IMR-90 (cell line): ENCODE results near the gene CDC37L1. TPM values are rescaled to one million over a fixed set of nuclear protein-coding genes. Genes with fewer than 3 reads are reported as not detected.

Experiments used
- ATAC-seq: fragments of 200-7000 bp; cut with Tn5 transposase; 2 replicates; pipeline ENCODE4 v1.9.1; 2020; ENCODE audit warnings: low read depth, mild to moderate bottlenecking, moderate library complexity
- BruUV-seq: library from RNA; stranded (reverse); fragments of 400-500 nt; replicated peaks from 2 replicates; lab custom pipeline; 2021; lab: Mats Ljungman, UMichigan
- CTCF ChIA-PET: fragments of 300-600 bp; formaldehyde crosslinking; extraction: SDS; loops from one replicate; lab custom pipeline; 2021; ENCODE audit warnings: antibody characterized with exemption; lab: Yijun Ruan, JAX
- POLR2A ChIA-PET: fragments of 300-600 bp; sonication (Branson Sonifier 250); formaldehyde crosslinking; loops from one replicate; lab custom pipeline; 2022; ENCODE audit warnings: antibody characterized with exemption; ENCODE audit not compliant: unreplicated experiment; lab: Charles Lee
- DNase-seq: peaks from one replicate; pipeline ENCODE4 v3.0.0; 2013
- H2AFZ ChIP-seq: replicated peaks from 2 replicates; pipeline ENCODE3; 2013; ENCODE audit warnings: low read length, mild to moderate bottlenecking; ENCODE audit not compliant: poor library complexity
- H2AK5ac ChIP-seq: 2 replicates; pipeline ENCODE4 v1.6.1; 2013; ENCODE audit warnings: low read depth, low read length, inconsistent platforms
- H2AK9ac ChIP-seq: replicated peaks from 2 replicates; pipeline ENCODE3; 2013; ENCODE audit warnings: mild to moderate bottlenecking, low read depth, low read length, moderate library complexity; ENCODE audit not compliant: poor library complexity
- H2BK120ac ChIP-seq: 2 replicates; pipeline ENCODE4 v1.6.1; 2013; ENCODE audit warnings: low read depth, low read length, inconsistent platforms
- H2BK15ac ChIP-seq: 3 replicates; pipeline ENCODE4 v1.6.1; 2013; ENCODE audit warnings: low read depth, low read length, inconsistent platforms
- H2BK20ac ChIP-seq: 2 replicates; pipeline ENCODE4 v1.6.1; 2013; ENCODE audit warnings: low read depth, mild to moderate bottlenecking, inconsistent platforms, low read length, moderate library complexity
- H2BK5ac ChIP-seq: 2 replicates; pipeline ENCODE4 v1.6.1; 2013; ENCODE audit warnings: mild to moderate bottlenecking, low read depth, low read length, inconsistent platforms; ENCODE audit not compliant: poor library complexity, severe bottlenecking
- H3K14ac ChIP-seq: replicated peaks from 2 replicates; pipeline ENCODE4 v1.6.1; 2013; ENCODE audit warnings: low read depth, low read length, inconsistent platforms
- H3K18ac ChIP-seq: 2 replicates; pipeline ENCODE4 v1.6.1; 2013; ENCODE audit warnings: low read depth, low read length, control low read depth
- H3K23ac ChIP-seq: 2 replicates; pipeline ENCODE4 v1.6.1; 2013; ENCODE audit warnings: low read depth, low read length, inconsistent platforms
- H3K27ac ChIP-seq: 2 replicates; pipeline ENCODE4 v1.5.1; 2013; ENCODE audit warnings: mild to moderate bottlenecking, control low read depth, low read length; ENCODE audit not compliant: insufficient read depth
- H3K27me3 ChIP-seq: 2 replicates; pipeline ENCODE4 v1.6.1; 2013; ENCODE audit warnings: low read length; ENCODE audit not compliant: control insufficient read depth, insufficient read depth
- H3K36me3 ChIP-seq: 2 replicates; pipeline ENCODE4 v1.6.1; 2013; ENCODE audit warnings: low read length, mixed read lengths; ENCODE audit not compliant: control insufficient read depth, insufficient read depth
- H3K4ac ChIP-seq: 2 replicates; pipeline ENCODE4 v1.6.1; 2013; ENCODE audit warnings: low read depth, low read length, inconsistent platforms
- H3K4me1 ChIP-seq: 2 replicates; pipeline ENCODE4 v1.6.1; 2013; ENCODE audit warnings: low read length, mixed read lengths; ENCODE audit not compliant: control insufficient read depth, insufficient read depth
- H3K4me2 ChIP-seq: 2 replicates; pipeline ENCODE4 v1.6.1; 2013; ENCODE audit warnings: low read depth, mild to moderate bottlenecking, control low read depth, low read length, moderate library complexity
- H3K4me3 ChIP-seq: 2 replicates; pipeline ENCODE4 v1.5.1; 2013; ENCODE audit warnings: low read depth, mild to moderate bottlenecking, control low read depth, low read length, moderate library complexity; ENCODE audit not compliant: insufficient read depth
- H3K56ac ChIP-seq: 2 replicates; pipeline ENCODE4 v1.6.1; 2013; ENCODE audit warnings: low read length, inconsistent platforms; ENCODE audit not compliant: insufficient read depth; ENCODE audit errors: extremely low read depth
- H3K79me1 ChIP-seq, 2 experiments: 2 replicates each; pipeline ENCODE4 v1.6.1; 2013; ENCODE audit warnings: low read length in 2 of 2, inconsistent platforms in 1 of 2, low read depth in 1 of 2
- H3K9ac ChIP-seq: 2 replicates; pipeline ENCODE4 v1.6.1; 2013; ENCODE audit warnings: low read depth, low read length, control low read depth
- H3K9me1 ChIP-seq: 2 replicates; pipeline ENCODE4 v1.6.1; 2013; ENCODE audit warnings: low read length, inconsistent platforms; ENCODE audit not compliant: insufficient read depth
- H3K9me3 ChIP-seq: 2 replicates; pipeline ENCODE4 v1.6.1; 2013; ENCODE audit warnings: low read length; ENCODE audit not compliant: control insufficient read depth, insufficient read depth
- H4K20me1 ChIP-seq: 2 replicates; pipeline ENCODE4 v1.6.1; 2013; ENCODE audit warnings: low read length, inconsistent platforms; ENCODE audit not compliant: insufficient read depth
- H4K5ac ChIP-seq: 2 replicates; pipeline ENCODE4 v1.6.1; 2013; ENCODE audit warnings: mild to moderate bottlenecking, low read depth, low read length, control low read depth
- H4K8ac ChIP-seq, 2 experiments: 2 replicates each; pipeline ENCODE4 v1.6.1; 2013; ENCODE audit warnings: low read depth in 2 of 2, low read length in 2 of 2, control low read depth in 1 of 2, inconsistent platforms in 1 of 2
- H4K91ac ChIP-seq: 2 replicates; pipeline ENCODE4 v1.6.1; 2013; ENCODE audit warnings: low read depth, low read length, inconsistent platforms; ENCODE audit not compliant: insufficient read depth
- MXI1 ChIP-seq: IDR thresholded peaks from 2 replicates; pipeline ENCODE4 v1.6.1; 2012; ENCODE audit warnings: low read depth, mild to moderate bottlenecking, low read length, moderate library complexity, borderline replicate concordance
- POLR2A ChIP-seq: IDR thresholded peaks from 2 replicates; pipeline ENCODE4 v1.6.1; 2012; ENCODE audit warnings: mild to moderate bottlenecking, low read depth, low read length
- WGBS, 2 experiments: methylation state at CpG; one replicate each; pipeline versions ENCODE4 v1.1.5 to v1.1.7; 2013; ENCODE audit warnings: missing lambda C conversion rate in 2 of 2; ENCODE audit not compliant: insufficient read length in 1 of 2; ENCODE audit errors: extremely low coverage in 2 of 2; 5-methylcytosine and 5-hydroxymethylcytosine counted together
- dilution Hi-C: fragments of 300-500 bp; cut with HindIII; formaldehyde crosslinking; loops from one replicate; pipeline ENCODE4 v1.14.3; 2018; ENCODE audit warnings: low sequenced_read_pairs; ENCODE audit not compliant: unreplicated experiment
- in situ Hi-C: fragments of 300-500 bp; cut with MboI; formaldehyde crosslinking; loops from 3 replicates; pipeline ENCODE4 v1.14.3; 2019; ENCODE audit warnings: low sequenced_read_pairs, inconsistent platforms, mixed read lengths
- intact Hi-C: fragments of 100-400 bp; cut with micrococcal nuclease; formaldehyde crosslinking; loops from 2 replicates; pipeline ENCODE4 v1.10.0; 2022
- polyA plus RNA-seq, 3 experiments: library from polyadenylated mRNA; depleted of rRNA; stranded (reverse); fragments of >200 nt; gene quantifications; 2 replicates each; pipeline ENCODE4 v1.2.3, GENCODE V29; 2012; ENCODE audit warnings: low replicate concordance in 1 of 3
- total RNA-seq: library from RNA; depleted of rRNA; stranded (reverse); fragments of >200 nt; gene quantifications from 2 replicates; pipeline ENCODE4 v1.2.3, GENCODE V29; 2012

Gene CDC37L1
- total and polyA plus RNA-seq, 2 of the 4 experiments (the other 2 are of a cell fraction) = 6.6 to 7.3 TPM

DNA sequence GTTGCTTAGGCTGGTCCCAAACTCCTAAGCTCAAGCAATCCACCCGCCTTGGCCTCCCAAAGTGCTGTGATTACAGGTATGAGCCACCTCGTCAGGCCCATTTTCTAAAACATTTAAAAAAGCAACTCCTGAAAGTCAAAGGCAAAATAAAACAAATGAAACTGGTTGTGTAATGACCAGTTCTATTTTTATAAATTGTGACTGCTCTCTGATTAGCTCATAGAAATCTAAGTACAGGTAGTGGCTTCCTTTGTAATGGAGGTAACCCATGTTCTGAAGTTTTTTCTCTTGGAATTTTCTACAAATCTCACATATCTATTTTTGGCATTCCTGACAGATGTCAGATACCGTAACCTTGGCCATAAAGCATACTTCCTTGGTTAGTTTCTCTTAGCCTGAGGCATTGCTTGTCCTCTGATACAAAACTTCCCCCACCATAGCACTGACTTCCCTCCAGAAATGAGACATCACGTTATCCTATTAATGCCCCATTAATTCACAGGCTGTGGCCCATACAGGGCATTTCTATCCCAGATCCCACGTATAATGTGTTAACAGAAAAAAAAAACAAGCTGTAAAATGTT is 75.7 kb downstream of the CDC37L1 start:
- no peak overlapping the region for H2AFZ ChIP-seq
- H2AK5ac ChIP-seq = no peak overlapping the region
- TF ChIP-seq MXI1 (no peak), POLR2A (no peak)
- no peaks in the 10 kb centered on the region for H3K79me1 ChIP-seq
- H3K9ac ChIP-seq = no peak overlapping the region
- no peak overlapping the region for H3K18ac ChIP-seq
- intact Hi-C loops = loop anchor here (5.0 to 10.0 kb wide), 3 partner anchors 300 to 837 kb away; partner anchors contain the start of gene INSL6
- no peak overlapping the region for H4K8ac ChIP-seq
- in situ Hi-C loops = loop anchor here (5.0 to 25.0 kb wide), 4 partner anchors 232 to 842 kb away; partner anchors contain the start of genes INSL6, JAK2 and PLGRKT
- no peak overlapping the region for H3K27ac ChIP-seq
- no peak overlapping the region for H2BK120ac ChIP-seq
- no peak overlapping the region for H3K14ac ChIP-seq
- H3K9me3 ChIP-seq = no peaks in the 10 kb centered on the region
- no TSS peak for BruUV-seq
- no peak overlapping the region for H3K23ac ChIP-seq
- peaks cover 2% of the 10 kb centered on the region; the same call in 1 of the 2 replicates for H3K4me1 ChIP-seq
- WGBS, 2 experiments = 67% methylated on average over 1 of the region's 5 CpGs; no CpG with 5 or more reads in 1 of the 2 experiments
- H4K20me1 ChIP-seq = no peaks in the 10 kb centered on the region
- no peaks in the 10 kb centered on the region for H3K36me3 ChIP-seq
- no peak overlapping the region for H2BK15ac ChIP-seq
- H3K9me1 ChIP-seq = no peaks in the 10 kb centered on the region
- H3K56ac ChIP-seq = no peak overlapping the region
- POLR2A ChIA-PET = interaction anchor here (0.6 kb wide), 1 partner anchor 1812 kb away, joined by 3 read pairs; no protein-coding TSS in a partner anchor
- no peak overlapping the region for H4K91ac ChIP-seq
- dilution Hi-C loops = no loop called here
- CTCF ChIA-PET = interaction anchor here (0.6 kb wide), 1 partner anchor 10 kb away, joined by 3 read pairs; no protein-coding TSS in a partner anchor
- no peak overlapping the region for H3K4me2 ChIP-seq
- H2AK9ac ChIP-seq = no peak overlapping the region
- DNase-seq = no peak
- H3K4ac ChIP-seq = no peak overlapping the region
- no peak overlapping the region for H4K5ac ChIP-seq
- H2BK20ac ChIP-seq = no peak overlapping the region
- no peak overlapping the region for H2BK5ac ChIP-seq
- H3K4me3 ChIP-seq = no peak overlapping the region
- no peak for ATAC-seq
- peaks cover 3% of the 10 kb centered on the region; the same call in 1 of the 2 replicates for H3K27me3 ChIP-seq
